Neural cell (in vitro differentiated cells): ENCODE results near the gene GMPR2. TPM values are rescaled to one million over a fixed set of nuclear protein-coding genes. Genes with fewer than 3 reads are reported as not detected.

Experiments
- H2AFZ ChIP-seq: fragments of 200-600, 300-800 bp; sonication (generic), shearing (Covaris generic); 2 replicates; pipeline ENCODE4 v1.6.0; 2014; ENCODE audit warnings: low read depth, mild to moderate bottlenecking, antibody characterized with exemption, low read length, moderate library complexity
- H3F3A ChIP-seq: fragments of 200-600 bp; shearing (Covaris generic); 2 replicates; pipeline ENCODE4 v1.6.1; 2016; ENCODE audit warnings: mild to moderate bottlenecking, moderate library complexity, mixed read lengths, antibody characterized with exemption, low read length; ENCODE audit not compliant: insufficient read depth, poor library complexity, severe bottlenecking
- H3K27ac ChIP-seq: fragments of 200-600, 300-800 bp; sonication (generic), shearing (Covaris generic); 2 replicates; pipeline ENCODE4 v1.5.1; 2014; ENCODE audit warnings: mild to moderate bottlenecking, low read length, moderate library complexity
- H3K27me3 ChIP-seq: fragments of 300-800, 200-600 bp; sonication (generic), shearing (Covaris generic); 2 replicates; pipeline ENCODE4 v1.6.0; 2014; ENCODE audit warnings: mild to moderate bottlenecking, low read depth, low read length, moderate library complexity; ENCODE audit not compliant: insufficient read depth
- H3K36me3 ChIP-seq: fragments of 300-800, 200-600 bp; sonication (generic), shearing (Covaris generic); 2 replicates; pipeline ENCODE4 v1.5.1; 2014; ENCODE audit warnings: mild to moderate bottlenecking, antibody characterized with exemption, low read length, moderate library complexity; ENCODE audit not compliant: insufficient read depth
- H3K4me2 ChIP-seq: fragments of 300-800, 200-600 bp; sonication (generic), shearing (Covaris generic); 2 replicates; pipeline ENCODE4 v1.6.0; 2014; ENCODE audit warnings: mild to moderate bottlenecking, low read length
- H3K4me3 ChIP-seq: fragments of 300-800, 200-600 bp; sonication (generic), shearing (Covaris generic); 2 replicates; pipeline ENCODE4 v1.5.1; 2014; ENCODE audit warnings: mild to moderate bottlenecking, low read length, moderate library complexity
- H3K79me2 ChIP-seq: fragments of 200-600 bp; shearing (Covaris generic); replicated peaks from 2 replicates; pipeline ENCODE4 v1.6.0; 2014; ENCODE audit warnings: mild to moderate bottlenecking, low read length, moderate library complexity; ENCODE audit not compliant: insufficient read depth
- H3K9ac ChIP-seq: fragments of 300-800, 200-600 bp; sonication (generic), shearing (Covaris generic); 2 replicates; pipeline ENCODE4 v1.6.1; 2016; ENCODE audit warnings: mild to moderate bottlenecking, low read length, mixed read lengths
- H3K9me2 ChIP-seq: fragments of 200-600 bp; shearing (Covaris generic); 2 replicates; pipeline ENCODE4 v1.6.1; 2016; ENCODE audit warnings: mild to moderate bottlenecking, low read length, mixed read lengths; ENCODE audit not compliant: insufficient read depth
- H3K9me3 ChIP-seq: fragments of 200-600, 300-800 bp; sonication (generic), shearing (Covaris generic); 2 replicates; pipeline ENCODE4 v1.6.1; 2016; ENCODE audit warnings: mild to moderate bottlenecking, mixed run types, low read length, moderate library complexity, mixed read lengths
- H4K20me1 ChIP-seq: fragments of 200-600 bp; shearing (Covaris generic); 2 replicates; pipeline ENCODE4 v1.6.1; 2016; ENCODE audit warnings: mild to moderate bottlenecking, mixed run types; ENCODE audit not compliant: insufficient read depth
- CTCF ChIP-seq: fragments of 450-650 bp; IDR thresholded peaks from 2 replicates; pipeline ENCODE4 v1.5.1; 2014; ENCODE audit warnings: antibody characterized with exemption, mild to moderate bottlenecking, moderate library complexity; ENCODE audit not compliant: poor library complexity, severe bottlenecking
- EP300 ChIP-seq: fragments of 450-650 bp; conservative IDR thresholded peaks from 2 replicates; pipeline ENCODE4 v1.6.1; 2014; ENCODE audit warnings: antibody characterized with exemption, mild to moderate bottlenecking, moderate library complexity; ENCODE audit not compliant: poor library complexity, severe bottlenecking
- EZH2 ChIP-seq: fragments of 200-600, 300-800 bp; shearing (Covaris generic), sonication (generic); IDR thresholded peaks from 2 replicates; pipeline ENCODE4 v1.6.1; 2014; ENCODE audit warnings: antibody characterized with exemption, low read length, borderline replicate concordance, mild to moderate bottlenecking; ENCODE audit not compliant: insufficient read depth, poor library complexity, severe bottlenecking
- MXI1 ChIP-seq: fragments of 450-650 bp; conservative IDR thresholded peaks from 2 replicates; pipeline ENCODE4 v1.6.1; 2014; ENCODE audit warnings: antibody characterized with exemption, mild to moderate bottlenecking; ENCODE audit not compliant: poor library complexity, severe bottlenecking
- POLR2AphosphoS5 ChIP-seq: IDR thresholded peaks from 2 replicates; pipeline ENCODE4 v1.6.1; 2012
- RAD21 ChIP-seq: fragments of 450-650 bp; conservative IDR thresholded peaks from 2 replicates; pipeline ENCODE4 v1.6.1; 2014; ENCODE audit warnings: antibody characterized with exemption, mild to moderate bottlenecking, moderate library complexity
- REST ChIP-seq: IDR thresholded peaks from 2 replicates; pipeline ENCODE4 v1.6.1; 2012; ENCODE audit warnings: borderline replicate concordance
- SMC3 ChIP-seq: fragments of 450-650 bp; conservative IDR thresholded peaks from 2 replicates; pipeline ENCODE4 v1.6.1; 2014; ENCODE audit warnings: antibody characterized with exemption, mild to moderate bottlenecking, moderate library complexity; ENCODE audit not compliant: poor library complexity
- TAF1 ChIP-seq: IDR thresholded peaks from 2 replicates; pipeline ENCODE4 v1.6.1; 2012; ENCODE audit warnings: low read depth
- polyA plus RNA-seq: library from polyadenylated mRNA; depleted of rRNA; stranded (reverse); fragments of >200 nt; gene quantifications from 2 replicates; pipeline ENCODE4 v1.2.3, GENCODE V29; 2014

The GMPR2 gene
- polyA plus RNA-seq, 1 donor from 2014 or later, result 132 TPM

- Histone ChIP-seq H3F3A (no peaks in the 10 kb centered on the region), H2AFZ (no peak overlapping the region), H3K9me3 (no peaks in the 10 kb centered on the region), H3K27ac (no peak overlapping the region), H4K20me1 (no peaks in the 10 kb centered on the region), H3K9me2 (no peaks in the 10 kb centered on the region), H3K36me3 (no peaks in the 10 kb centered on the region), H3K79me2 (no peaks in the 10 kb centered on the region), H3K4me3 (no peak overlapping the region), H3K4me2 (no peak overlapping the region), H3K27me3 (no peaks in the 10 kb centered on the region), H3K9ac (no peak overlapping the region)
- TF ChIP-seq MXI1 (no peak), EP300 (no peak), SMC3 (no peak), RAD21 (no peak), POLR2AphosphoS5 (no peak), EZH2 (no peak), TAF1 (no peak), CTCF (no peak), REST (no peak)
These were observed 39.7 kb downstream of the GMPR2 start for GRCh38 chr14:24272467-24272866.

- H3K36me3 ChIP-seq, result no peaks in the 10 kb centered on the region
- H3K27me3 ChIP-seq, result no peaks in the 10 kb centered on the region
- no peaks in the 10 kb centered on the region for H3K9me3 ChIP-seq
- H3K9ac ChIP-seq, result no peak overlapping the region
- TF ChIP-seq CTCF (peak; percentile 33), EZH2 (no peak)
- H4K20me1 ChIP-seq, result no peaks in the 10 kb centered on the region
- no peak overlapping the region for H3K4me3 ChIP-seq
- no peak overlapping the region for H2AFZ ChIP-seq
- H3K79me2 ChIP-seq, result no peaks in the 10 kb centered on the region
- no peak overlapping the region for H3K27ac ChIP-seq
- H3F3A ChIP-seq, result no peaks in the 10 kb centered on the region
- no peak overlapping the region for H3K4me2 ChIP-seq
- H3K9me2 ChIP-seq, result no peaks in the 10 kb centered on the region
These were observed 40.8 kb downstream of the GMPR2 start for GRCh38 chr14:24273422-24273998.
